Uterus (tissue), 2 donors: ENCODE measurements around the gene MAL.

ENCODE experiments used
- POLR2A ChIP-seq, 2 donors: fragments of 450-650 bp; IDR thresholded peaks; one replicate each; pipeline ENCODE4 v1.6.1; 2016; ENCODE audit warnings: antibody characterized with exemption in 2 of 2, mild to moderate bottlenecking in 1 of 2, moderate library complexity in 1 of 2
- TF ChIP-seq, protein P1 (sequence below), 4 experiments: fragments of 200-600 bp in 2 of 4; fragments of 450-650 bp in 2 of 4; sonication (generic) in 2 of 4; IDR thresholded peaks; one replicate each; pipeline ENCODE4 v1.5.1; 2016 to 2019; ENCODE audit warnings: antibody characterized with exemption in 4 of 4, mild to moderate bottlenecking in 2 of 4, moderate library complexity in 1 of 4

DNA sequence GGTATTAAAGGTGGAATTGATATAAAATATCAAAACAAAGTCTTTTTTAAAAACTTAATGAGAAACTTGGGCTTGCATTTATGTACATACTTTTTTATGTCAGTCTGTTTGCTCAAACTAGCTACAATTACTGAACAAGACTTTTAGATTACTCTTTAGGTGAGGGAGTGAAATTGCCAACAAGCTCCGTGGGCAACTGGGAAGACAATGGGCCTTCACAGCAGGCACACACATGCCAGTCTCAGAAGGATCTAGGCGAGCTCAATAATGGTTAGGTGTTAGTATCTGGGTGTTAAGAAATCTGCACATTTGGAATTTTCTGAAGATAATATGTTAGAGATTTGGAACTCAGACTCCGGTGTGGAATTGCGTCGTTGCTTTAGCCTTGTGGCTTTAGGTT lies 23.0 kb upstream of the MAL start:
- TF ChIP-seq POLR2A (IDR thresholded peaks at IDR 0.05) = no peak
- TF ChIP-seq, protein P1, sequence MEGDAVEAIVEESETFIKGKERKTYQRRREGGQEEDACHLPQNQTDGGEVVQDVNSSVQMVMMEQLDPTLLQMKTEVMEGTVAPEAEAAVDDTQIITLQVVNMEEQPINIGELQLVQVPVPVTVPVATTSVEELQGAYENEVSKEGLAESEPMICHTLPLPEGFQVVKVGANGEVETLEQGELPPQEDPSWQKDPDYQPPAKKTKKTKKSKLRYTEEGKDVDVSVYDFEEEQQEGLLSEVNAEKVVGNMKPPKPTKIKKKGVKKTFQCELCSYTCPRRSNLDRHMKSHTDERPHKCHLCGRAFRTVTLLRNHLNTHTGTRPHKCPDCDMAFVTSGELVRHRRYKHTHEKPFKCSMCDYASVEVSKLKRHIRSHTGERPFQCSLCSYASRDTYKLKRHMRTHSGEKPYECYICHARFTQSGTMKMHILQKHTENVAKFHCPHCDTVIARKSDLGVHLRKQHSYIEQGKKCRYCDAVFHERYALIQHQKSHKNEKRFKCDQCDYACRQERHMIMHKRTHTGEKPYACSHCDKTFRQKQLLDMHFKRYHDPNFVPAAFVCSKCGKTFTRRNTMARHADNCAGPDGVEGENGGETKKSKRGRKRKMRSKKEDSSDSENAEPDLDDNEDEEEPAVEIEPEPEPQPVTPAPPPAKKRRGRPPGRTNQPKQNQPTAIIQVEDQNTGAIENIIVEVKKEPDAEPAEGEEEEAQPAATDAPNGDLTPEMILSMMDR (IDR thresholded peaks at IDR 0.05) = no peak
